PFSK-1 (cell line): ENCODE data around the gene TMEM59L.

ENCODE experiments used
- POLR2AphosphoS5 ChIP-seq: IDR thresholded peaks from 2 replicates; pipeline ENCODE4 v1.6.1; 2012; ENCODE audit warnings: low read depth, mild to moderate bottlenecking, control low read depth, low read length, moderate library complexity
- TAF1 ChIP-seq: IDR thresholded peaks from 2 replicates; pipeline ENCODE4 v1.6.1; 2012; ENCODE audit warnings: low read length, control low read depth, borderline replicate concordance; ENCODE audit not compliant: insufficient read depth

GRCh38 chr19:18589380-18590272 is 23.0 kb upstream of the TMEM59L start:
- TF ChIP-seq POLR2AphosphoS5 = no peak; the same call in 1 of the 2 replicates
- no peak for TF ChIP-seq TAF1
